Measurements from ENCODE around the gene GRID1. TPM values are rescaled to one million over a fixed set of nuclear protein-coding genes. Genes with fewer than 3 reads are reported as not detected.

Gene GRID1
- total and polyA plus RNA-seq, 2 donors, result 2.4 to 3.9 TPM

GRCh38 chr10:85624511-85624910, 742.1 kb downstream of the GRID1 start:
- WGBS, result 79% methylated on average over 7 of the region's 7 CpGs
- Histone ChIP-seq H3K4me1 (ENCODE audit: insufficient read depth) (no peaks in the 10 kb centered on the region), H3K36me3 (ENCODE audit: insufficient read depth) (no peaks in the 10 kb centered on the region), H3K27ac (ENCODE audit: low read depth) (no peak overlapping the region), H3K4me3 (ENCODE audit: low read depth, low read length) (no peak overlapping the region)
- DNase-seq (ENCODE audit: extremely low spot score), result no peak

- Histone ChIP-seq H3K4me1 (ENCODE audit: insufficient read depth) (no peaks in the 10 kb centered on the region), H3K4me3 (ENCODE audit: low read depth, low read length) (no peak overlapping the region), H3K27ac (ENCODE audit: low read depth) (no peak overlapping the region), H3K36me3 (ENCODE audit: insufficient read depth) (no peaks in the 10 kb centered on the region)
- no peak for DNase-seq (ENCODE audit: extremely low spot score)
Observed at GRCh38 chr10:85623758-85624157, 742.8 kb downstream of the GRID1 start.

GRCh38 chr10:85623342-85623741, 743.3 kb downstream of the GRID1 start:
- H3K4me1 ChIP-seq (ENCODE audit: insufficient read depth), result no peaks in the 10 kb centered on the region
- no peaks in the 10 kb centered on the region for H3K36me3 ChIP-seq (ENCODE audit: insufficient read depth)
- H3K27ac ChIP-seq (ENCODE audit: low read depth), result no peak overlapping the region
- DNase-seq (ENCODE audit: extremely low spot score), result no peak
- no peak overlapping the region for H3K4me3 ChIP-seq (ENCODE audit: low read depth, low read length)
- 58% methylated on average over 2 of the region's 2 CpGs for WGBS

- no peak overlapping the region for H3K27ac ChIP-seq (ENCODE audit: low read depth)
- DNase-seq (ENCODE audit: extremely low spot score), result no peak
- WGBS, result 94% methylated on average over 3 of the region's 3 CpGs
- H3K4me1 ChIP-seq (ENCODE audit: insufficient read depth), result no peaks in the 10 kb centered on the region
- H3K36me3 ChIP-seq (ENCODE audit: insufficient read depth), result no peaks in the 10 kb centered on the region
- H3K4me3 ChIP-seq (ENCODE audit: low read depth, low read length), result no peak overlapping the region
Observed at GRCh38 chr10:85622425-85622824, 744.2 kb downstream of the GRID1 start.

- H3K4me1 ChIP-seq (ENCODE audit: insufficient read depth), result no peaks in the 10 kb centered on the region
- no peak overlapping the region for H3K27ac ChIP-seq (ENCODE audit: low read depth)
- H3K36me3 ChIP-seq (ENCODE audit: insufficient read depth), result no peaks in the 10 kb centered on the region
- no peak for DNase-seq (ENCODE audit: extremely low spot score)
- no peak overlapping the region for H3K4me3 ChIP-seq (ENCODE audit: low read depth, low read length)
- WGBS, result 55% methylated on average over 2 of the region's 2 CpGs
Observed at GRCh38 chr10:85621562-85621961, 745.0 kb downstream of the GRID1 start.

GRCh38 chr10:85620807-85621206, 745.8 kb downstream of the GRID1 start:
- no peak overlapping the region for H3K4me3 ChIP-seq (ENCODE audit: low read depth, low read length)
- H3K27ac ChIP-seq (ENCODE audit: low read depth), result no peak overlapping the region
- H3K4me1 ChIP-seq (ENCODE audit: insufficient read depth), result no peaks in the 10 kb centered on the region
- 82% methylated on average over 3 of the region's 3 CpGs for WGBS
- no peaks in the 10 kb centered on the region for H3K36me3 ChIP-seq (ENCODE audit: insufficient read depth)
- no peak for DNase-seq (ENCODE audit: extremely low spot score)

GRCh38 chr10:85619832-85620231, 746.8 kb downstream of the GRID1 start:
- H3K36me3 ChIP-seq (ENCODE audit: insufficient read depth), result no peaks in the 10 kb centered on the region
- H3K27ac ChIP-seq (ENCODE audit: low read depth), result no peak overlapping the region
- H3K4me1 ChIP-seq (ENCODE audit: insufficient read depth), result no peaks in the 10 kb centered on the region
- no peak overlapping the region for H3K4me3 ChIP-seq (ENCODE audit: low read depth, low read length)
- DNase-seq (ENCODE audit: extremely low spot score), result no peak
- WGBS, result 92% methylated on average over 9 of the region's 9 CpGs

- H3K27ac ChIP-seq (ENCODE audit: low read depth), result no peak overlapping the region
- no peaks in the 10 kb centered on the region for H3K4me1 ChIP-seq (ENCODE audit: insufficient read depth)
- 64% methylated on average over 3 of the region's 3 CpGs for WGBS
- no peaks in the 10 kb centered on the region for H3K36me3 ChIP-seq (ENCODE audit: insufficient read depth)
- H3K4me3 ChIP-seq (ENCODE audit: low read depth, low read length), result no peak overlapping the region
- DNase-seq (ENCODE audit: extremely low spot score), result no peak
Observed at GRCh38 chr10:85618841-85619240, 747.8 kb downstream of the GRID1 start.

- DNase-seq (ENCODE audit: extremely low spot score), result no peak
- no peak overlapping the region for H3K27ac ChIP-seq (ENCODE audit: low read depth)
- H3K4me3 ChIP-seq (ENCODE audit: low read depth, low read length), result no peak overlapping the region
- H3K36me3 ChIP-seq (ENCODE audit: insufficient read depth), result no peaks in the 10 kb centered on the region
- 88% methylated on average over 9 of the region's 9 CpGs for WGBS
- no peaks in the 10 kb centered on the region for H3K4me1 ChIP-seq (ENCODE audit: insufficient read depth)
Observed at GRCh38 chr10:85617751-85618546, 748.6 kb downstream of the GRID1 start.

GRCh38 chr10:85615556-85615955, 751.0 kb downstream of the GRID1 start:
- Histone ChIP-seq H3K27ac (ENCODE audit: low read depth) (no peak overlapping the region), H3K4me3 (ENCODE audit: low read depth, low read length) (no peak overlapping the region), H3K4me1 (ENCODE audit: insufficient read depth) (no peaks in the 10 kb centered on the region), H3K36me3 (ENCODE audit: insufficient read depth) (no peaks in the 10 kb centered on the region)
- DNase-seq (ENCODE audit: extremely low spot score), result no peak
- 95% methylated on average over 4 of the region's 4 CpGs for WGBS

GRCh38 chr10:85614981-85615380, 751.6 kb downstream of the GRID1 start:
- Histone ChIP-seq H3K4me3 (ENCODE audit: low read depth, low read length) (no peak overlapping the region), H3K4me1 (ENCODE audit: insufficient read depth) (no peaks in the 10 kb centered on the region), H3K36me3 (ENCODE audit: insufficient read depth) (no peaks in the 10 kb centered on the region), H3K27ac (ENCODE audit: low read depth) (no peak overlapping the region)
- 88% methylated on average over 2 of the region's 2 CpGs for WGBS
- DNase-seq (ENCODE audit: extremely low spot score), result no peak

- H3K27ac ChIP-seq (ENCODE audit: low read depth), result no peak overlapping the region
- WGBS, result 85% methylated on average over 2 of the region's 2 CpGs
Observed at GRCh38 chr10:85614566-85614965, 752.0 kb downstream of the GRID1 start.

GRCh38 chr10:85613391-85613790, 753.2 kb downstream of the GRID1 start:
- WGBS, result 96% methylated on average over 10 of the region's 10 CpGs
- Histone ChIP-seq H3K4me1 (ENCODE audit: insufficient read depth) (no peaks in the 10 kb centered on the region), H3K36me3 (ENCODE audit: insufficient read depth) (no peaks in the 10 kb centered on the region), H3K27ac (ENCODE audit: low read depth) (no peak overlapping the region), H3K4me3 (ENCODE audit: low read depth, low read length) (no peak overlapping the region)
- DNase-seq (ENCODE audit: extremely low spot score), result no peak

More at GRCh38 chr10:85614566-85614965, 752.0 kb downstream of the GRID1 start:
- Histone ChIP-seq H3K4me1 (ENCODE audit: insufficient read depth) (no peaks in the 10 kb centered on the region), H3K4me3 (ENCODE audit: low read depth, low read length) (no peak overlapping the region), H3K36me3 (ENCODE audit: insufficient read depth) (no peaks in the 10 kb centered on the region)
- no peak for DNase-seq (ENCODE audit: extremely low spot score)

GRCh38 chr10:85612833-85613232, 753.8 kb downstream of the GRID1 start:
- H3K36me3 ChIP-seq (ENCODE audit: insufficient read depth), result no peaks in the 10 kb centered on the region
- H3K4me1 ChIP-seq (ENCODE audit: insufficient read depth), result no peaks in the 10 kb centered on the region
- no peak overlapping the region for H3K4me3 ChIP-seq (ENCODE audit: low read depth, low read length)
- WGBS, result 77% methylated on average over 6 of the region's 6 CpGs
- H3K27ac ChIP-seq (ENCODE audit: low read depth), result no peak overlapping the region
- DNase-seq (ENCODE audit: extremely low spot score), result no peak

All from urinary bladder (tissue), 4 donors.